Common myeloid progenitor, CD34-positive (primary cell): ENCODE measurements around the gene KRTAP2-2.
"Not testable (repeated sequence)": the region's sequence is repeated elsewhere in the genome, so short reads cannot be mapped to it uniquely, and the experiment has no call there.

Experiments used
- CTCF ChIA-PET: fragments of 350-600 bp; sonication (Branson Sonifier 250); formaldehyde crosslinking; loops from one replicate; lab custom pipeline; 2021; ENCODE audit warnings: antibody characterized with exemption; lab: Charles Lee
- POLR2A ChIA-PET: fragments of 350-600 bp; sonication (Branson Sonifier 250); formaldehyde crosslinking; loops from one replicate; lab custom pipeline; 2021; ENCODE audit warnings: antibody characterized with exemption; lab: Charles Lee
- DNase-seq, 3 donors: peaks; one replicate each; pipeline versions ENCODE4 v3.0.0 to v3.0.0-alpha.2; 2013
- H3K27ac ChIP-seq, 2 experiments: 1 replicate in 1 of 2; 2 replicates in 1 of 2; pipeline ENCODE4 v1.7.0; 2013; ENCODE audit warnings: inconsistent platforms in 2 of 2, low read length in 2 of 2, mild to moderate bottlenecking in 2 of 2, low read depth in 1 of 2, moderate library complexity in 1 of 2; ENCODE audit not compliant: severe bottlenecking in 2 of 2, insufficient read depth in 1 of 2, poor library complexity in 1 of 2
- H3K27me3 ChIP-seq, 5 experiments: replicated peaks in 2 of 5; 1 replicate in 3 of 5; 2 replicates in 2 of 5; pipeline versions ENCODE4 v1.6.1 to v1.7.0; 2013; ENCODE audit warnings: low read length in 4 of 5, mild to moderate bottlenecking in 2 of 5, moderate library complexity in 2 of 5, inconsistent platforms in 1 of 5; ENCODE audit not compliant: insufficient read depth in 5 of 5, control insufficient read depth in 4 of 5
- H3K36me3 ChIP-seq, 4 experiments: 1 replicate in 2 of 4; 2 replicates in 2 of 4; pipeline versions ENCODE4 v1.6.1 to v1.7.0; 2013; ENCODE audit warnings: low read length in 3 of 4, control low read depth in 1 of 4, mild to moderate bottlenecking in 1 of 4; ENCODE audit not compliant: control insufficient read depth in 4 of 4, insufficient read depth in 4 of 4
- H3K4me1 ChIP-seq, 4 experiments: 1 replicate in 3 of 4; 2 replicates in 1 of 4; pipeline versions ENCODE4 v1.6.1 to v1.7.1; 2013; ENCODE audit warnings: low read length in 3 of 4, mild to moderate bottlenecking in 3 of 4, control low read depth in 1 of 4, inconsistent platforms in 1 of 4, moderate library complexity in 1 of 4; ENCODE audit not compliant: control insufficient read depth in 4 of 4, insufficient read depth in 4 of 4; ENCODE audit errors: control extremely low read depth in 1 of 4
- H3K4me3 ChIP-seq, 7 experiments: 1 replicate in 4 of 7; 2 replicates in 3 of 7; pipeline versions ENCODE4 v1.5.1 to v1.7.0; 2013; ENCODE audit warnings: mild to moderate bottlenecking in 7 of 7, low read length in 6 of 7, moderate library complexity in 6 of 7, inconsistent platforms in 2 of 7, low read depth in 2 of 7, control low read depth in 1 of 7; ENCODE audit not compliant: insufficient read depth in 4 of 7, control insufficient read depth in 1 of 7; ENCODE audit errors: extremely low read depth in 1 of 7
- H3K9me3 ChIP-seq, 5 experiments: 1 replicate in 4 of 5; 2 replicates in 1 of 5; pipeline versions ENCODE4 v1.6.1 to v1.7.1; 2013; ENCODE audit warnings: low read length in 4 of 5, mild to moderate bottlenecking in 2 of 5, inconsistent platforms in 1 of 5, low read depth in 1 of 5, moderate library complexity in 1 of 5; ENCODE audit not compliant: control insufficient read depth in 4 of 5, insufficient read depth in 2 of 5; ENCODE audit errors: control extremely low read depth in 1 of 5
- WGBS: methylation state at CpG from one replicate; pipeline ENCODE4 v1.1.5; 2013; ENCODE audit not compliant: insufficient coverage; 5-methylcytosine and 5-hydroxymethylcytosine counted together

KRTAP2-2 gene

DNA sequence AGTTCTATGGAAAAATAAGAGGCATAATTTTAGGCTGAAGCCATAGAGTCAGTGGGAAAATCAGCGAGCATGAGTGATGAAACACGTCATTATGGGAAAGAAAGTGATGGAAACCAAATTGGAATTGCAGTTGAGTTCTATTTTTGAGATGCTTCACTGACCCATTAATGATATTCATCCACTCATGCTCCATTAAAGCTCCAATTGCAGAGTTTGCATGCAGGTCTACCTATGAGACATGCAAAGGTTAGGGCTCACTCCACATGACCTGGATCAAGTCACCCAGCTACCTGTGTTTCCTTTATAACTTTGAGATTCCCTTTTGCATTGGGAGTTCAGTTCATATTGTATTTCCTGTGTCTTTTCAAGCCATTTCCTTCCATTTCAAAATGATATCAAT lies 18.6 kb upstream of the KRTAP2-2 start:
- 100% methylated on average over 1 of the region's 2 CpGs for WGBS
- no peak overlapping the region for H3K4me3 ChIP-seq
- DNase-seq, result no peak
- no peaks in the 10 kb centered on the region for H3K4me1 ChIP-seq
- no peaks in the 10 kb centered on the region for H3K27me3 ChIP-seq
- POLR2A ChIA-PET, result no interaction called here
- no peaks in the 10 kb centered on the region for H3K9me3 ChIP-seq
- no peak overlapping the region for H3K27ac ChIP-seq
- H3K36me3 ChIP-seq, result no peaks in the 10 kb centered on the region
- CTCF ChIA-PET, result no interaction called here

DNA sequence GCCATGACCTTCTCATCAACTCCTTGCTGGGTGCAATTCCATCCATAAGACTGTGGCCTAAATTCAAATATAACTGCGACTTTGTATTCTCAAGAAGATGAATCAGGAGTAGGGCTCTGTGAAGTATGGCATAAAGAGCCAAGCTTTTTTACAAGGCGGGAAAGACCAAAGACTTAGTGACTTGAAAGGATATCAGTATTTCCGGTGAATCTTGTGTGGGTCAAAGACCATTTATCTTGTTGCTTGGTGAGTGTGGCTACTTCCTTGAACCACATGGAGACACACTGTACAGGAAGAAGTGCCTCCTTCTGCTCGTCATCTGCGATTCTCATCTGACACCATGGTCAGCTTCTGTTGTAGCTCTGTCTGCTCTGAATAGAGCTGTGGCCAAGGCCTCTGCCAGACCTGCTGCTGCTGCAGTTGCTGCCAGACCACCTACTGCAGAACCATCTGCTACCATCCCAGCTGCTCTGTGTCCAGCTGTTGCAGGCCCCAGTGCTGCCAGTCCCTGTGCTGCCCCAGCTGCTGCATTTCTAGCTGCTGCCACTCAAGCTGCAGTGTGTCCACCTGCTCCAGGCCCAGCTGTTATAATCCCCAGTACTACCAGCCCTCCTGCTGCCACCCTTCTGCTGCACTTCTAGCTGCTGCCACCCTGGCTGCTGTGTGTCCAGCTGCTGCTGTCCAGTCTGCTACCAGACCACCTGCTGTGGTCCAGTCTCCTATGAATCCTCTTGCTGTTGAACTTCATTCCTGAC lies 16.8 kb upstream of the KRTAP2-2 start:
- POLR2A ChIA-PET, result interaction anchor here (0.6 kb wide), 1 partner anchor 157 kb away, joined by 7 read pairs; no protein-coding TSS in a partner anchor
- no peak for DNase-seq
- Histone ChIP-seq H3K27me3 (no peaks in the 10 kb centered on the region), H3K9me3 (no peaks in the 10 kb centered on the region), H3K36me3 (no peaks in the 10 kb centered on the region), H3K27ac (no peak overlapping the region), H3K4me1 (no peaks in the 10 kb centered on the region), H3K4me3 (no peak overlapping the region)
- 91% methylated on average over 5 of the region's 5 CpGs for WGBS
- CTCF ChIA-PET, result no interaction called here

- CTCF ChIA-PET, result interaction anchor here (1.4 kb wide), 1 partner anchor 10 kb away, joined by 3 read pairs; no protein-coding TSS in a partner anchor
- H3K4me3 ChIP-seq, result no peak overlapping the region
- H3K27me3 ChIP-seq, result no peaks in the 10 kb centered on the region
- no peak overlapping the region for H3K27ac ChIP-seq
- H3K36me3 ChIP-seq, result no peaks in the 10 kb centered on the region
- POLR2A ChIA-PET, result no interaction called here
- 58% methylated on average over 2 of the region's 3 CpGs for WGBS
- H3K4me1 ChIP-seq, result no peaks in the 10 kb centered on the region
- no peak for DNase-seq
- no peaks in the 10 kb centered on the region for H3K9me3 ChIP-seq
Observed at GRCh38 chr17:41069031-41069430, 14.0 kb upstream of the KRTAP2-2 start.

GRCh38 chr17:41067281-41067680 lies 12.3 kb upstream of the KRTAP2-2 start:
- DNase-seq, result no peak
- no peaks in the 10 kb centered on the region for H3K9me3 ChIP-seq
- POLR2A ChIA-PET, result no interaction called here
- no peak overlapping the region for H3K27ac ChIP-seq
- peaks cover 0 to 7% (median 2%) of the 10 kb centered on the region in 5 experiments for H3K27me3 ChIP-seq
- CTCF ChIA-PET, result no interaction called here
- H3K4me1 ChIP-seq, result no peaks in the 10 kb centered on the region
- H3K4me3 ChIP-seq, result no peak overlapping the region
- no peaks in the 10 kb centered on the region for H3K36me3 ChIP-seq

GRCh38 chr17:41065829-41066624 lies 11.0 kb upstream of the KRTAP2-2 start, which contains the start of gene KRTAP2-4:
KRTAP2-4 (minus strand) TSS chr17:41065879; CDS start chr17:41065845, 34 bp downstream.
- POLR2A ChIA-PET, result no interaction called here
- WGBS, result 100% methylated on average over 3 of the region's 6 CpGs
- peak in 1 of 3 donors; percentile 10 for DNase-seq
- no peaks in the 10 kb centered on the region for H3K4me1 ChIP-seq
- no peak within 1 kb of the TSS for H3K4me3 ChIP-seq
- no peaks in the 10 kb centered on the region for H3K36me3 ChIP-seq
- H3K27me3 ChIP-seq, result peaks cover 0 to 13% (median 9%) of the 10 kb centered on the region in 5 experiments
- H3K27ac ChIP-seq, result no peak within 1 kb of the TSS
- CTCF ChIA-PET, result no interaction called here
- no peaks in the 10 kb centered on the region for H3K9me3 ChIP-seq

DNA sequence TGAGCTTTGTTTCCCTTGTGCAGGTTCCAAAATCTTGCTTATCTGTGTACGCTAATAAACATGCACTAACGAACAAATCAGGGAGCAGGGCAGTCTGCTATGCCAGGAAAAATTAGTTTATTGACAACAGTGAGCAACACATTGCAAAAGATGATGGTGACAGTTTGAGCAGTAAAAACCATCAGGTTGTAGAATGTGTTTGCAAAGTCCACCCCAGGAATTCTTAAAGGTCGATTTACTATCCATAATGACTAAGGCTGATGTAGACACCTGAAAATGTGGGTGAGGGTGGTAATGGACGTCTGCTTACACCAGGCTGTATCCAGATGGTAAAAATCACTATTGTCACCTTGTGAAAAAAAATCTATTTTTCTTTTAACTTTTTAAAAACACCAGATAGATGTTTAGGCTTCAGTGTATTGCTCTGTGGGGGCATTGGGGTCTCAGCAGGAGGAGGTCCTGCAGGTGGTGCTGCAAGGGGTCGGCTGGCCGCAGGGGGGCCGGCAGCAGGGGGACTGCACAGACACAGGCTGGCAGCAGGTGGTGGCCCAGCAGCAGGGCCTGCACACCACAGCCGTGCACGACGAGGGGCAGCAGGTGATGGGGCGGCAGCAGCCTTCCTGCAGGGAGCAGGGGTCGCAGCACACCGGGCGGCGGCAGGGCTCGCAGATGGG lies 10.1 kb upstream of the KRTAP2-2 start:
- POLR2A ChIA-PET, H3K27ac ChIP-seq, H3K36me3 ChIP-seq, H3K9me3 ChIP-seq, H3K4me1 ChIP-seq, CTCF ChIA-PET, H3K4me3 ChIP-seq, DNase-seq: not testable (repeated sequence)
- WGBS, result 100% methylated on average over 2 of the region's 16 CpGs
- H3K27me3 ChIP-seq, result peaks cover 4 to 20% (median 12%) of the 10 kb centered on the region in 5 experiments
